Stimulated activated CD8-positive, alpha-beta memory T cell treated with anti-CD3 and anti-CD28 coated beads, Interleukin-4, amount 100 ng/mL, for 48 hours (primary cell): ENCODE data around the gene JAML.

Source experiments
- DNase-seq: peaks from one replicate; pipeline ENCODE4 v3.0.0-alpha.2; 2020

Gene JAML

GRCh38 chr11:118163494-118163893, 61.3 kb downstream of the JAML start:
- no peak for DNase-seq

GRCh38 chr11:118162846-118163245, 62.0 kb downstream of the JAML start:
- DNase-seq, result no peak

- DNase-seq, result no peak
Measured at GRCh38 chr11:118161786-118162185, 63.0 kb downstream of the JAML start.

GRCh38 chr11:118157186-118157895, 67.5 kb downstream of the JAML start:
- no peak for DNase-seq

- peak; percentile 42 for DNase-seq
Measured at GRCh38 chr11:118156531-118157185, 68.2 kb downstream of the JAML start.

- no peak for DNase-seq
Measured at GRCh38 chr11:118155776-118156530, 68.9 kb downstream of the JAML start.

- DNase-seq, result no peak
Measured at GRCh38 chr11:118154641-118155040, 70.2 kb downstream of the JAML start.

- DNase-seq, result no peak
Measured at GRCh38 chr11:118153976-118154375, 70.8 kb downstream of the JAML start.

GRCh38 chr11:118153516-118153915, 71.3 kb downstream of the JAML start:
- no peak for DNase-seq

- no peak for DNase-seq
Measured at GRCh38 chr11:118152552-118153471, 72.0 kb downstream of the JAML start, which contains the start of gene SCN4B. SCN4B (minus strand) TSS chr11:118152823; CDS start chr11:118152673, 150 bp downstream.

- DNase-seq, result no peak
Measured at GRCh38 chr11:118152020-118152551, 72.7 kb downstream of the JAML start.

GRCh38 chr11:118151431-118151830, 73.4 kb downstream of the JAML start:
- no peak for DNase-seq

GRCh38 chr11:118149493-118149892, 75.3 kb downstream of the JAML start:
- no peak for DNase-seq

GRCh38 chr11:118148856-118149255, 76.0 kb downstream of the JAML start:
- DNase-seq, result no peak

- DNase-seq, result no peak
Measured at GRCh38 chr11:118148240-118148639, 76.6 kb downstream of the JAML start.

GRCh38 chr11:118147502-118147901, 77.3 kb downstream of the JAML start:
- no peak for DNase-seq

GRCh38 chr11:118146554-118146953, 78.3 kb downstream of the JAML start:
- no peak for DNase-seq

- peak; percentile 94 for DNase-seq
Measured at GRCh38 chr11:118145285-118146227, 79.3 kb downstream of the JAML start.

GRCh38 chr11:118144301-118145268, 80.2 kb downstream of the JAML start:
- DNase-seq, result no peak
